Stomach (tissue), 9 donors: ENCODE results near the gene TMEM131. TPM values are rescaled to one million over a fixed set of nuclear protein-coding genes. Genes with fewer than 3 reads are reported as not detected.

Experiments
- DNase-seq, 2 donors: peaks; one replicate each; pipeline versions ENCODE4 v3.0.0 to v3.0.0-alpha.2; 2013 to 2019
- H3K27ac ChIP-seq, 5 donors: fragments of 200-600 bp in 4 of 5; sonication (generic) in 4 of 5; one replicate each; pipeline ENCODE4 v1.5.1; 2013 to 2019; ENCODE audit warnings: mild to moderate bottlenecking in 1 of 5, moderate library complexity in 1 of 5
- H3K27me3 ChIP-seq, 3 donors: fragments of 200-600 bp; sonication (generic); one replicate each; pipeline ENCODE4 v1.5.1; 2017 to 2019; ENCODE audit warnings: mixed run types in 1 of 3
- H3K36me3 ChIP-seq, 4 donors: fragments of 200-600 bp; sonication (generic); 1 replicate in 3 of 4; 2 replicates in 1 of 4; pipeline ENCODE4 v1.5.1; 2016 to 2019
- H3K4me1 ChIP-seq, 4 donors: fragments of 200-600 bp; sonication (generic); one replicate each; pipeline ENCODE4 v1.5.1; 2016 to 2019
- H3K4me3 ChIP-seq, 4 donors: fragments of 200-600 bp; sonication (generic) in 3 of 4; one replicate each; pipeline ENCODE4 v1.5.1; 2016 to 2019; ENCODE audit warnings: mild to moderate bottlenecking in 1 of 4
- H3K9me3 ChIP-seq, 4 donors: fragments of 200-600 bp; sonication (generic); one replicate each; pipeline ENCODE4 v1.5.1; 2016 to 2019
- EP300 ChIP-seq: sonication (generic); formaldehyde crosslinking; IDR thresholded peaks from one replicate; pipeline ENCODE4 v1.6.1; 2017; ENCODE audit warnings: antibody characterized with exemption
- POLR2A ChIP-seq, 4 donors: fragments of 450-650 bp; IDR thresholded peaks; one replicate each; pipeline ENCODE4 v1.6.1; 2016; ENCODE audit warnings: antibody characterized with exemption in 4 of 4, control low read depth in 2 of 4, mild to moderate bottlenecking in 1 of 4, moderate library complexity in 1 of 4
- POLR2AphosphoS5 ChIP-seq, 3 donors: sonication (generic); formaldehyde crosslinking; IDR thresholded peaks; one replicate each; pipeline ENCODE4 v1.6.1; 2016; ENCODE audit warnings: antibody characterized with exemption in 3 of 3
- WGBS, 5 donors: extraction: QIAGEN DNeasy Blood & Tissue Kit in 3 of 5; methylation state at CpG; one replicate each; pipeline versions ENCODE4 v1.1.5 to v1.1.7; 2013 to 2018; 5-methylcytosine and 5-hydroxymethylcytosine counted together
- intact Hi-C: fragments of 100-400 bp; cut with DNase I; formaldehyde crosslinking; loops from one replicate; pipeline ENCODE4 v1.15.1; 2023; ENCODE audit warnings: low total_unique reads
- polyA plus RNA-seq, 3 donors: library from polyadenylated mRNA; stranded (reverse); fragments of 200-250 nt; gene quantifications; one replicate each; pipeline ENCODE4 v1.2.3, GENCODE V29; 2013
- total RNA-seq, 5 donors: library from RNA; depleted of rRNA; stranded (reverse); fragments of >200 nt; gene quantifications; one replicate each; pipeline versions ENCODE4 v1.1.0 to v1.2.3, GENCODE V29; 2014 to 2016
- TF ChIP-seq, protein P1 (sequence below), 7 experiments: fragments of 450-650 bp in 4 of 7; fragments of 200-600 bp in 3 of 7; sonication (generic) in 3 of 7; IDR thresholded peaks; one replicate each; pipeline ENCODE4 v1.5.1; 2016 to 2019; ENCODE audit warnings: antibody characterized with exemption in 7 of 7, control low read depth in 2 of 7, mild to moderate bottlenecking in 1 of 7
- donor health status: healthy with polysubstance abuse.
- donor health status: Bipolar disorder and iron deficiency.
- donor health status: healthy.

TMEM131 gene
- total and polyA plus RNA-seq, 8 donors: 4.4 to 119 (median 43.1) TPM

DNA sequence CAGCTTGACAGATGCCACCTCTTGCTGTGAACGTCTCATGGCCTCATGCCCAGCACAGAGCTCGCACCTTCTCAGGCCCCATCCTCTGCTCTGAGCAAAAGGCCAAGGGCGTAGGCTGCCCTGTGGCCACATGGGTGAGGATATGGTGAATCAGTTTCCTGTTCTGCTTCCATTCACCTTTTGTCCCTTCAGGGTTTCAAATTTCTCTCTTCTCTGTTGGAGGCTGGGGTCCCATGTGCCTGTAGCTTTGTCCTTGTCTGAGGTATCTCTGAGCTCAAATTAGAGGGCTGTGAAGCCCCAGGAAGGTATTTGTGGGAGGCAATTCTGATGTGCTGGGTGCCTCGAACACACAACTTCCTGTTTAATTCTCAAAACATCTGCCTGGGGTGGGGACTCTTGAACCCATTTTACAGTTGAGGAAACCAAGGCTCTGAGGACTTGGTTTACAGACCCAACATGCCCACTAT lies 253.3 kb downstream of the TMEM131 start:
- no peak overlapping the region for H3K4me3 ChIP-seq
- H3K27me3 ChIP-seq: no peaks in the 10 kb centered on the region
- H3K36me3 ChIP-seq: peaks cover 0 to 9% (median 8%) of the 10 kb centered on the region in 4 donors
- WGBS, 5 donors: 70 to 87% (median 78%) methylated on average over 4 of the region's 4 CpGs
- no peaks in the 10 kb centered on the region for H3K9me3 ChIP-seq
- no peak for DNase-seq
- no peak overlapping the region for H3K27ac ChIP-seq
- intact Hi-C loops: no loop called here
- TF ChIP-seq POLR2AphosphoS5 (IDR thresholded peaks at IDR 0.05): no peak
- TF ChIP-seq POLR2A (IDR thresholded peaks at IDR 0.05): no peak
- TF ChIP-seq, protein P1, sequence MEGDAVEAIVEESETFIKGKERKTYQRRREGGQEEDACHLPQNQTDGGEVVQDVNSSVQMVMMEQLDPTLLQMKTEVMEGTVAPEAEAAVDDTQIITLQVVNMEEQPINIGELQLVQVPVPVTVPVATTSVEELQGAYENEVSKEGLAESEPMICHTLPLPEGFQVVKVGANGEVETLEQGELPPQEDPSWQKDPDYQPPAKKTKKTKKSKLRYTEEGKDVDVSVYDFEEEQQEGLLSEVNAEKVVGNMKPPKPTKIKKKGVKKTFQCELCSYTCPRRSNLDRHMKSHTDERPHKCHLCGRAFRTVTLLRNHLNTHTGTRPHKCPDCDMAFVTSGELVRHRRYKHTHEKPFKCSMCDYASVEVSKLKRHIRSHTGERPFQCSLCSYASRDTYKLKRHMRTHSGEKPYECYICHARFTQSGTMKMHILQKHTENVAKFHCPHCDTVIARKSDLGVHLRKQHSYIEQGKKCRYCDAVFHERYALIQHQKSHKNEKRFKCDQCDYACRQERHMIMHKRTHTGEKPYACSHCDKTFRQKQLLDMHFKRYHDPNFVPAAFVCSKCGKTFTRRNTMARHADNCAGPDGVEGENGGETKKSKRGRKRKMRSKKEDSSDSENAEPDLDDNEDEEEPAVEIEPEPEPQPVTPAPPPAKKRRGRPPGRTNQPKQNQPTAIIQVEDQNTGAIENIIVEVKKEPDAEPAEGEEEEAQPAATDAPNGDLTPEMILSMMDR (IDR thresholded peaks at IDR 0.05): no peak
- no peak for TF ChIP-seq EP300
- H3K4me1 ChIP-seq: peaks cover 0 to 29% (median 8%) of the 10 kb centered on the region in 4 donors

DNA sequence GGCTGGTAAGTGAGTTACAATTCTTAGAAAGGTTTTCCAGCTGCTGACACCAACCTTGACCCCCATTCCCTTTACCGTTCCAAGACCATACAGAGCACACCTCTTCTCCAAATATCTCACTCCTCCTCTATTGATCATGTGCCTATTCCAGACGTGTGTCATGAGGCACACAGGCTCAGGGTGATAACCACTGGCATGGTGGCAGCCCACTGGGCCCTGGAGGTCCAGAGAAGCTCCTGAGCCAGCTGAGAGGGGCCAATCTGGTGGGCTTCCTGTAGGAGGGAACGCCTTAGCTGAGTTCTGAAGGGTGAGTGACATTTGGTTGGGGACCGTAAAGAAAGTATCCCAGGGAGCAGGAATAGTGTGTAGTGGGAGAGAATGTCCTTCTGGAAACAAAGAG lies 254.1 kb downstream of the TMEM131 start:
- intact Hi-C loops: no loop called here
- Histone ChIP-seq H3K4me3 (no peak overlapping the region), H3K9me3 (no peaks in the 10 kb centered on the region), H3K27me3 (no peaks in the 10 kb centered on the region), H3K36me3 (peaks cover 0 to 9% (median 8%) of the 10 kb centered on the region in 4 donors), H3K4me1 (peaks cover 0 to 21% (median 8%) of the 10 kb centered on the region in 4 donors), H3K27ac (no peak overlapping the region)
- DNase-seq: no peak
- 68 to 79% (median 71%) methylated on average over 4 of the region's 4 CpGs for WGBS, 5 donors
- no peak for TF ChIP-seq POLR2AphosphoS5 (IDR thresholded peaks at IDR 0.05)
- TF ChIP-seq, protein P1 (IDR thresholded peaks at IDR 0.05): no peak
- no peak for TF ChIP-seq EP300
- TF ChIP-seq POLR2A (IDR thresholded peaks at IDR 0.05): no peak

DNA sequence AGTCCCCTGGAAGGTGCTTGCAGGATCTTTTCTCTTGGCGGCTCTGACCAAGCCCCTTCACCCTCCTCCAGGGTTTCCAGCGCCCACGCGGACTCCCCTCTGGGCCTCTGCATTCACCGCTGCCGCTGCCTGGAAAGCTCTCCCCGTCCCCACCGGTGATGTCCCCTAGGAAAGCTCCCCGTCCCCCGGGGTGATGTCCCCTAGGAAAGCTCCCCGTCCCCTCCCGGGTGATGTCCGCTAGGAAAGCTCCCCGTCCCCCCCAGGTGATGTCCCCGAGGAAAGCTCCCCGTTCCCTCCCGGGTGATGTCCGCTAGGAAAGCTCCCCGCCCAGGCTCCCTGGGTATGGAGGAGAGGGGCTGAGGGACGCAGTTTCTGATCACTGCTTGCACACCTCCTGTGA lies 254.5 kb downstream of the TMEM131 start:
- intact Hi-C loops: no loop called here
- 81 to 95% (median 92%) methylated on average over 7 to 20 of the region's 20 CpGs for whole genome bisulfite sequencing, 5 donors
- TF ChIP-seq, protein P1 (IDR thresholded peaks at IDR 0.05): no peak
- no peak for TF ChIP-seq POLR2AphosphoS5 (IDR thresholded peaks at IDR 0.05)
- no peak for TF ChIP-seq POLR2A (IDR thresholded peaks at IDR 0.05)
- TF ChIP-seq EP300: no peak
- H3K9me3 ChIP-seq: no peaks in the 10 kb centered on the region
- DNase-seq: no peak
- no peak overlapping the region for H3K27ac ChIP-seq
- peaks cover 0 to 9% (median 8%) of the 10 kb centered on the region in 4 donors for H3K36me3 ChIP-seq
- H3K4me3 ChIP-seq: no peak overlapping the region
- peaks cover 0 to 17% (median 8%) of the 10 kb centered on the region in 4 donors for H3K4me1 ChIP-seq
- no peaks in the 10 kb centered on the region for H3K27me3 ChIP-seq

DNA sequence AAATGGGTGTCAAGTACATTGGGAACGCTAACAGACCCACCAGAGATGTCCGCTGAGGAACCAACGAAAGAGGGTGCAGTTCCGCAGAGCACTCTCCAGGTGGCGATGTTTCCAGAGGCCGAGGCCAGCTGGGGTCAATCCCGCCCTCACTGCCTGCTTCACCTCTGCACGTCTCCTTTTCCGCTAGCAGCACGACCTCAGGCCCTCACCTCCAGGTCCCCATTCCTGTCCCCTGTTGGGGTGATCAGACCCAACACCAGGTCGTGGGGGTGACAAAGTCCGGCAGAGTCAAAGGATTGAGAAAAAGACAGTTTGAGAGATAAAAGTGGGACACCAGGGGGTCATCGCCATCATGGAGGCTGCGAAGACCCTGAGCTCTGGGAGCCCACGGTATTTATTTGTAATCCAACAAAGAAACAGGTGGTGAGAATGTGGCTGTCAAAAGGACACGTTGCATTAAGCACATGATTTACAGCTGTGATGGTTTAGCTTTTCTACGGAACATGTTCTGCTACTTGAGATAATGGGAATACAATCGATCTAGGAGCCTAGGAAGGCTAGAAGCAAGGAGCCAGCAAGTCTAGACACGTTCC lies 255.1 kb downstream of the TMEM131 start:
- Histone ChIP-seq H3K9me3 (no peaks in the 10 kb centered on the region), H3K27me3 (no peaks in the 10 kb centered on the region), H3K4me1 (peaks cover 0 to 12% (median 5%) of the 10 kb centered on the region in 4 donors), H3K27ac (no peak overlapping the region), H3K4me3 (no peak overlapping the region), H3K36me3 (peaks cover 0 to 9% (median 8%) of the 10 kb centered on the region in 4 donors)
- WGBS, 5 donors: 26 to 41% (median 28%) methylated on average over 19 of the region's 19 CpGs
- TF ChIP-seq POLR2A (IDR thresholded peaks at IDR 0.05): no peak
- TF ChIP-seq, protein P1 (IDR thresholded peaks at IDR 0.05): peak in 5 of 7 experiments; percentile 54 to 71 (median 58)
- DNase-seq: peak; percentile 52 to 71
- intact Hi-C loops: no loop called here
